Measurements from ENCODE around the gene TEX22. TPM values are rescaled to one million over a fixed set of nuclear protein-coding genes. Genes with fewer than 3 reads are reported as not detected.

Gene TEX22
- total RNA-seq, 1 experiment from 2014 or later, result 0.29 TPM

- H3K9me2 ChIP-seq (replicated peaks; ENCODE audit: low read length), result no peaks in the 10 kb centered on the region
- no peak overlapping the region for H2AFZ ChIP-seq (ENCODE audit: low read length)
- H3K9ac ChIP-seq (ENCODE audit: low read length), result no peak overlapping the region
- no peaks in the 10 kb centered on the region for H3K9me3 ChIP-seq (ENCODE audit: low read length)
- no peak for ATAC-seq
- CTCF ChIA-PET, result no interaction called here
- H3K79me2 ChIP-seq (ENCODE audit: low read length), result peaks cover 92% of the 10 kb centered on the region
- no peak overlapping the region for H3K4me2 ChIP-seq (ENCODE audit: low read length)
- TF ChIP-seq, protein P1, sequence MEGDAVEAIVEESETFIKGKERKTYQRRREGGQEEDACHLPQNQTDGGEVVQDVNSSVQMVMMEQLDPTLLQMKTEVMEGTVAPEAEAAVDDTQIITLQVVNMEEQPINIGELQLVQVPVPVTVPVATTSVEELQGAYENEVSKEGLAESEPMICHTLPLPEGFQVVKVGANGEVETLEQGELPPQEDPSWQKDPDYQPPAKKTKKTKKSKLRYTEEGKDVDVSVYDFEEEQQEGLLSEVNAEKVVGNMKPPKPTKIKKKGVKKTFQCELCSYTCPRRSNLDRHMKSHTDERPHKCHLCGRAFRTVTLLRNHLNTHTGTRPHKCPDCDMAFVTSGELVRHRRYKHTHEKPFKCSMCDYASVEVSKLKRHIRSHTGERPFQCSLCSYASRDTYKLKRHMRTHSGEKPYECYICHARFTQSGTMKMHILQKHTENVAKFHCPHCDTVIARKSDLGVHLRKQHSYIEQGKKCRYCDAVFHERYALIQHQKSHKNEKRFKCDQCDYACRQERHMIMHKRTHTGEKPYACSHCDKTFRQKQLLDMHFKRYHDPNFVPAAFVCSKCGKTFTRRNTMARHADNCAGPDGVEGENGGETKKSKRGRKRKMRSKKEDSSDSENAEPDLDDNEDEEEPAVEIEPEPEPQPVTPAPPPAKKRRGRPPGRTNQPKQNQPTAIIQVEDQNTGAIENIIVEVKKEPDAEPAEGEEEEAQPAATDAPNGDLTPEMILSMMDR (conservative IDR thresholded peaks at IDR 0.05; ENCODE audit: low read depth, low read length), result no peak
- TF ChIP-seq EZH2 (IDR thresholded peaks at IDR 0.05; ENCODE audit: low read length, unreplicated experiment), result no peak
- TF ChIP-seq EZH2phosphoT487 (IDR thresholded peaks at IDR 0.05; ENCODE audit: borderline replicate concordance, low read length), result no peak
- intact Hi-C loops (cut with micrococcal nuclease), result no loop called here
- no peak overlapping the region for H3K27ac ChIP-seq (ENCODE audit: low read length)
- POLR2A ChIA-PET (ENCODE audit: unreplicated experiment), result no interaction called here
- peaks cover 17% of the 10 kb centered on the region for H3K4me1 ChIP-seq (ENCODE audit: insufficient read depth, low read length)
- peaks cover 32% of the 10 kb centered on the region for H4K20me1 ChIP-seq (ENCODE audit: low read length)
- no peaks in the 10 kb centered on the region for H3K27me3 ChIP-seq (ENCODE audit: low read length)
- no peak for DNase-seq
- no TSS peak for BruUV-seq (replicated peaks)
- H3F3A ChIP-seq (ENCODE audit: low read length, unreplicated experiment), result peaks cover 5% of the 10 kb centered on the region
- H3K36me3 ChIP-seq (ENCODE audit: low read depth, low read length), result no peaks in the 10 kb centered on the region
- H3K4me3 ChIP-seq (ENCODE audit: low read length), result no peak overlapping the region
Observed at GRCh38 chr14:105432657-105433056, 34.3 kb downstream of the TEX22 start.

DNA sequence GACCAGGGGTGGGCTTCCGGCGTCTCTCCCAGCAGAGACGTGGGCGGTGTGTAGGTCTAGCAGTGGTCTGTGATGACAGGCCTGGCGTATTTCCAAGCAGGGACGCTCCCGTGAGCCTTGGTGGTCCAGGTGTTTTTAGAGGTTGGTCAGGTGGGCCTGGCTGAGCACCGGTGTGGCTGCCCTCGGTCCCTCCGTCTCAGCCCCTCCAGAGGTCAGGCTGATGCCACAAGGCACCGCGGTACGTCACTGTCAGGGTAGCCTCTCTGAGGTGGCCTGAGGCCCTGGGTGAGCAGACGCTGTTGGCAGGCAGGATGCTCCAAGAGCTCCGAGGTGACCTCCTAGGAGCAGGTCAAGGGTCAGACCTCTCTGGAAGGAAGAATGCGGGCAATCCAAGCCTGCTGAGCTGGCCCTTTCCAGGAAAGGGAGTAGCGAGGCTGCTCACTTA lies 34.8 kb downstream of the TEX22 start:
- H3K36me3 ChIP-seq (ENCODE audit: low read depth, low read length), result no peaks in the 10 kb centered on the region
- peaks cover 5% of the 10 kb centered on the region for H3F3A ChIP-seq (ENCODE audit: low read length, unreplicated experiment)
- CTCF ChIA-PET, result no interaction called here
- H3K27me3 ChIP-seq (ENCODE audit: low read length), result no peaks in the 10 kb centered on the region
- no TSS peak for BruUV-seq (replicated peaks)
- POLR2A ChIA-PET (ENCODE audit: unreplicated experiment), result no interaction called here
- no peaks in the 10 kb centered on the region for H3K9me3 ChIP-seq (ENCODE audit: low read length)
- peaks cover 17% of the 10 kb centered on the region for H3K4me1 ChIP-seq (ENCODE audit: insufficient read depth, low read length)
- H3K4me3 ChIP-seq (ENCODE audit: low read length), result no peak overlapping the region
- H4K20me1 ChIP-seq (ENCODE audit: low read length), result peaks cover 33% of the 10 kb centered on the region
- H3K79me2 ChIP-seq (ENCODE audit: low read length), result peaks cover 92% of the 10 kb centered on the region
- no peaks in the 10 kb centered on the region for H3K9me2 ChIP-seq (replicated peaks; ENCODE audit: low read length)
- ATAC-seq (no peak), DNase-seq (no peak)
- H3K9ac ChIP-seq (ENCODE audit: low read length), result no peak overlapping the region
- intact Hi-C loops (cut with micrococcal nuclease), result no loop called here
- H3K27ac ChIP-seq (ENCODE audit: low read length), result no peak overlapping the region
- TF ChIP-seq EZH2 (IDR thresholded peaks at IDR 0.05; ENCODE audit: low read length, unreplicated experiment), result no peak
- no peak for TF ChIP-seq EZH2phosphoT487 (IDR thresholded peaks at IDR 0.05; ENCODE audit: borderline replicate concordance, low read length)
- TF ChIP-seq, protein P1 (conservative IDR thresholded peaks at IDR 0.05; ENCODE audit: low read depth, low read length), result no peak
- H2AFZ ChIP-seq (ENCODE audit: low read length), result no peak overlapping the region
- H3K4me2 ChIP-seq (ENCODE audit: low read length), result no peak overlapping the region

DNA sequence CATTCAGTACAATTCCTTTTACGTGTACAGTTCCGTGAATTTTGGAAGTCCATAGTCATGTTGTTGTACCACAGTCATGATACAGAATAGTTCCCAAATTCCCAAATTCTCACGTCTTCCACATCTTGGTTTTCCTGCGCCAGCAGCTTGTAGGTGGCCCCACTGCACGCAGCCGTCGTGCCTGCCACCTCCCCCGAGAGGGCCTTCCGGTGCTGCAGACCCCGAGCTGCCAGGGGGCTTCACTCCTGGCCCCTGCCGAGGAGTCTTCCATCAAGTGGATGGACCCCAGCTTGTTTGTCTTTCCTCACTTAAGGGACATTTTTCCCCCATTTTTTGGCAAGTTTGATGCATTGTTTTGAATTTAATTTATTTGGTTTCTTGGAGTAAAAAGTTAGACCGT lies 38.1 kb downstream of the TEX22 start:
- BruUV-seq (replicated peaks), result no TSS peak
- POLR2A ChIA-PET (ENCODE audit: unreplicated experiment), result no interaction called here

More for the DNA sequence above, 38.1 kb downstream of the TEX22 start:
- Histone ChIP-seq H3K27me3 (ENCODE audit: low read length) (no peaks in the 10 kb centered on the region), H4K20me1 (ENCODE audit: low read length) (peaks cover 26% of the 10 kb centered on the region), H2AFZ (ENCODE audit: low read length) (no peak overlapping the region), H3K9ac (ENCODE audit: low read length) (no peak overlapping the region), H3F3A (ENCODE audit: low read length, unreplicated experiment) (no peaks in the 10 kb centered on the region), H3K4me1 (ENCODE audit: insufficient read depth, low read length) (peaks cover under 1% of the 10 kb centered on the region; the same call in 1 of the 2 replicates), H3K9me3 (ENCODE audit: low read length) (no peaks in the 10 kb centered on the region), H3K79me2 (ENCODE audit: low read length) (peaks cover 75% of the 10 kb centered on the region), H3K4me3 (ENCODE audit: low read length) (no peak overlapping the region), H3K4me2 (ENCODE audit: low read length) (no peak overlapping the region), H3K36me3 (ENCODE audit: low read depth, low read length) (no peaks in the 10 kb centered on the region; the same call in 1 of the 2 replicates), H3K27ac (ENCODE audit: low read length) (no peak overlapping the region), H3K9me2 (replicated peaks; ENCODE audit: low read length) (no peaks in the 10 kb centered on the region)
- TF ChIP-seq, protein P1 (conservative IDR thresholded peaks at IDR 0.05; ENCODE audit: low read depth, low read length), result no peak
- TF ChIP-seq EZH2 (IDR thresholded peaks at IDR 0.05; ENCODE audit: low read length, unreplicated experiment) (no peak), EZH2phosphoT487 (IDR thresholded peaks at IDR 0.05; ENCODE audit: borderline replicate concordance, low read length) (no peak)
- DNase-seq (no peak), ATAC-seq (no peak)
- intact Hi-C loops (cut with micrococcal nuclease), result no loop called here
- CTCF ChIA-PET, result no interaction called here
